Panc1 (cell line): Measurements from ENCODE around the gene OR1A2. TPM values are rescaled to one million over a fixed set of nuclear protein-coding genes. Genes with fewer than 3 reads are reported as not detected.
"Not testable (repeated sequence)": the region's sequence is repeated elsewhere in the genome, so short reads cannot be mapped to it uniquely, and the experiment has no call there.

Source experiments
- ATAC-seq: fragments of 200-7000 bp; cut with Tn5 transposase; 2 replicates; pipeline ENCODE4 v1.9.1; 2020; ENCODE audit warnings: mild to moderate bottlenecking, moderate library complexity
- BruUV-seq: library from RNA; stranded (reverse); fragments of 400-500 nt; replicated peaks from 2 replicates; lab custom pipeline; 2021; lab: Mats Ljungman, UMichigan
- CTCF ChIA-PET: fragments of 300-600 bp; sonication (Branson Sonifier 250); formaldehyde crosslinking; loops from one replicate; lab custom pipeline; 2022; ENCODE audit warnings: antibody characterized with exemption; lab: Charles Lee
- POLR2A ChIA-PET: fragments of 300-600 bp; sonication (Branson Sonifier 250); formaldehyde crosslinking; loops from one replicate; lab custom pipeline; 2022; ENCODE audit warnings: antibody characterized with exemption; lab: Charles Lee
- DNase-seq: peaks from one replicate; pipeline ENCODE4 v3.0.0-alpha.2; 2010; ENCODE audit warnings: low read depth, low spot score
- H3K27ac ChIP-seq: 2 replicates; pipeline ENCODE4 v1.5.1; 2011; ENCODE audit warnings: mild to moderate bottlenecking, low read length, inconsistent platforms
- H3K27me3 ChIP-seq: fragments of 200-500 bp; sonication (Bioruptor generic); 2 replicates; pipeline ENCODE4 v1.6.0; 2014; ENCODE audit warnings: low read length, inconsistent platforms; ENCODE audit not compliant: control insufficient read depth, insufficient read depth
- H3K36me3 ChIP-seq: fragments of 200-500 bp; sonication (Bioruptor generic); 2 replicates; pipeline ENCODE4 v1.5.1; 2014; ENCODE audit warnings: inconsistent platforms, mild to moderate bottlenecking, low read length, moderate library complexity; ENCODE audit not compliant: control insufficient read depth, insufficient read depth
- H3K4me1 ChIP-seq: 2 replicates; pipeline ENCODE4 v1.5.1; 2011; ENCODE audit warnings: inconsistent platforms, mild to moderate bottlenecking, low read length, moderate library complexity; ENCODE audit not compliant: control insufficient read depth, insufficient read depth
- H3K4me3 ChIP-seq, 2 experiments: 2 replicates each; pipeline ENCODE4 v1.5.1; 2011 to 2012; ENCODE audit warnings: low read depth in 2 of 2, low read length in 2 of 2, mild to moderate bottlenecking in 2 of 2, inconsistent platforms in 1 of 2, moderate library complexity in 1 of 2
- H3K9me3 ChIP-seq: fragments of 200-500 bp; sonication (Bioruptor generic); 2 replicates; pipeline ENCODE4 v1.5.1; 2014; ENCODE audit warnings: low read depth, mild to moderate bottlenecking, inconsistent platforms, low read length, moderate library complexity; ENCODE audit not compliant: control insufficient read depth, insufficient read depth
- POLR2AphosphoS5 ChIP-seq: IDR thresholded peaks from 2 replicates; pipeline ENCODE4 v1.6.1; 2012; ENCODE audit warnings: mild to moderate bottlenecking, low read depth, low read length, moderate library complexity
- SIN3A ChIP-seq: IDR thresholded peaks from 2 replicates; pipeline ENCODE4 v1.6.1; 2012; ENCODE audit warnings: low read depth, mild to moderate bottlenecking, low read length, moderate library complexity, borderline replicate concordance; ENCODE audit not compliant: insufficient read depth
- TCF7L2 ChIP-seq: IDR thresholded peaks from 2 replicates; pipeline ENCODE4 v1.6.1; 2011; ENCODE audit warnings: mild to moderate bottlenecking, low read depth, low read length, inconsistent platforms
- in situ Hi-C: cut with HindIII; loops from 2 replicates; pipeline ENCODE4 v1.10.0; 2016; ENCODE audit warnings: low sequenced_read_pairs, low pct_unique_long_range_greater_than_20kb
- intact Hi-C: fragments of 100-400 bp; cut with micrococcal nuclease; formaldehyde crosslinking; loops from one replicate; pipeline ENCODE4 v1.10.0; 2022; ENCODE audit not compliant: unreplicated experiment
- total RNA-seq: library from RNA; stranded (reverse); gene quantifications from one replicate; pipeline ENCODE4 v1.2.1, GENCODE V29; 2021; ENCODE audit not compliant: unreplicated experiment
- TF ChIP-seq, protein P1 (sequence below): fragments of 450-650 bp; IDR thresholded peaks from 2 replicates; pipeline ENCODE4 v1.5.1; 2017; ENCODE audit warnings: mild to moderate bottlenecking
- TF ChIP-seq, protein P2 (sequence below), 2 experiments: IDR thresholded peaks; 2 replicates each; pipeline ENCODE4 v1.6.1; 2011 to 2012; ENCODE audit warnings: low read depth in 2 of 2, control low read depth in 1 of 2, low read length in 1 of 2, mild to moderate bottlenecking in 1 of 2, moderate library complexity in 1 of 2; ENCODE audit not compliant: insufficient read depth in 1 of 2

OR1A2 gene
- total RNA-seq, 1 experiment from 2014 or later: not detected

DNA sequence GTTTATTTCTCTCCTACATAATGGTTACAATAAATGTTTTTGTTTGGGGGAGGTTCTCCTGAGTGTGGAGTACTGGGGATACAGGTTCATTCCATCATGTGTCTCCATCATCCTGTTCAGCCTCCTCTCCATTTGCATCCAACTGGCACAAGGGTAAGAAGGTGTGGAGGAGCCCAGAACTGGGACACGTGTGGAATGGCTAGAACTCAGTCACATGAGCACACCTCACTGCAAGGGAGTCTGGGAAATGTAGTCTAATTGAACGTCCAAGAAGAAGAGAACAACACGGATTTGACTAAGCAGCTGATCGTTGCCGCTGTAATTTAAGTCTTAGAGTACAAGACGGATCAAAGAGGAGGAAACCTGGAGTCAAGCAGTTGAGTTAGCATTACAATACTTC, 16.3 kb downstream of the OR1A2 start:
- Histone ChIP-seq H3K4me1 (no peaks in the 10 kb centered on the region), H3K9me3 (no peaks in the 10 kb centered on the region), H3K27ac (no peak overlapping the region), H3K27me3 (no peaks in the 10 kb centered on the region; the same call in 1 of the 2 replicates), H3K36me3 (no peaks in the 10 kb centered on the region), H3K4me3 (no peak overlapping the region)
- no TSS peak for BruUV-seq
- in situ Hi-C loops (no loop called here), intact Hi-C loops (no loop called here)
- POLR2A ChIA-PET: no interaction called here
- no peak for TF ChIP-seq SIN3A
- no peak for TF ChIP-seq TCF7L2
- ATAC-seq: no peak
- CTCF ChIA-PET: no interaction called here
- no peak for DNase-seq

DNA sequence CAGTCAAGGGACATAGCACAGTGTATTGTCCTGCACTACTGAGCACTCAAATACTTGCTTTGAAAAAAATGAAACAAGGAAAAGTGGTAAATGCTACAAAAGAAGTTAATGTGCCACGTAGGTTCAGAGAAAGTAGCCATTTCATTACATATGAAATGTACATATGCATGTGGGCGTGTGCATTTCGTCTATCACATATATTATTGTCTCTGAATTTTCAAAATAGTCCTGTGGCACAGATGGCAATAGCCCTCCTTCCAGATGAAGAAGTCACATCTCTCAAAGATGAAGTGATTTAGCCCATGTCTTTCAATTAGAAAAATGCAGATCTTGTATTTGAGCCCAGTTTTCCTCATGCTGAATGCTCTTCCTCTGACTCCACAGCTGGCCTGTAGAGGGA, 22.7 kb downstream of the OR1A2 start:
- CTCF ChIA-PET, H3K36me3 ChIP-seq, in situ Hi-C loops, H3K4me1 ChIP-seq, H3K9me3 ChIP-seq, H3K27me3 ChIP-seq, BruUV-seq, ATAC-seq, H3K4me3 ChIP-seq, POLR2A ChIA-PET, DNase-seq, intact Hi-C loops, H3K27ac ChIP-seq: not testable (repeated sequence)

DNA sequence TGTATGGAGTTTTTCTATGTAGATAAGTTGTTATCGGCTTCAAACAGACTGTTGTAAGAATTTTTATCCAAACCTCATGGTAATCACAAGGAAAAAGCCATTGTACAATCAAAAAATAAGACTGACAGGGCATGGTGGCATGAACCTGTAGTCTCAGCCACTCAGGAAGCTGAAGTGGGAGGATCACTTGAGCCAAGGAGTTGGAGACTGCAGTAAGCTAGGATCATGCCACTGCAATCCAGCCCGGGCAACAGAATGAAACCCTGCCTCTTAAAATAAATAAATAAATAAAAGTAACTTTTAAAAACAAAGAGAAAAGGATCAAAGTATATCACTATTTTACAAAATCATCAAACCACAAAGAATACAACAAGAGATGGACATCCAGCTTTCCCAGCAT, 24.5 kb downstream of the OR1A2 start:
- Histone ChIP-seq H3K4me1 (no peaks in the 10 kb centered on the region), H3K36me3 (no peaks in the 10 kb centered on the region), H3K4me3 (no peak overlapping the region), H3K27me3 (no peaks in the 10 kb centered on the region), H3K27ac (no peak overlapping the region), H3K9me3 (no peaks in the 10 kb centered on the region)
- intact Hi-C loops (no loop called here), in situ Hi-C loops (no loop called here)
- TF ChIP-seq, protein P1, sequence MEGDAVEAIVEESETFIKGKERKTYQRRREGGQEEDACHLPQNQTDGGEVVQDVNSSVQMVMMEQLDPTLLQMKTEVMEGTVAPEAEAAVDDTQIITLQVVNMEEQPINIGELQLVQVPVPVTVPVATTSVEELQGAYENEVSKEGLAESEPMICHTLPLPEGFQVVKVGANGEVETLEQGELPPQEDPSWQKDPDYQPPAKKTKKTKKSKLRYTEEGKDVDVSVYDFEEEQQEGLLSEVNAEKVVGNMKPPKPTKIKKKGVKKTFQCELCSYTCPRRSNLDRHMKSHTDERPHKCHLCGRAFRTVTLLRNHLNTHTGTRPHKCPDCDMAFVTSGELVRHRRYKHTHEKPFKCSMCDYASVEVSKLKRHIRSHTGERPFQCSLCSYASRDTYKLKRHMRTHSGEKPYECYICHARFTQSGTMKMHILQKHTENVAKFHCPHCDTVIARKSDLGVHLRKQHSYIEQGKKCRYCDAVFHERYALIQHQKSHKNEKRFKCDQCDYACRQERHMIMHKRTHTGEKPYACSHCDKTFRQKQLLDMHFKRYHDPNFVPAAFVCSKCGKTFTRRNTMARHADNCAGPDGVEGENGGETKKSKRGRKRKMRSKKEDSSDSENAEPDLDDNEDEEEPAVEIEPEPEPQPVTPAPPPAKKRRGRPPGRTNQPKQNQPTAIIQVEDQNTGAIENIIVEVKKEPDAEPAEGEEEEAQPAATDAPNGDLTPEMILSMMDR: no peak
- TF ChIP-seq, protein P2, sequence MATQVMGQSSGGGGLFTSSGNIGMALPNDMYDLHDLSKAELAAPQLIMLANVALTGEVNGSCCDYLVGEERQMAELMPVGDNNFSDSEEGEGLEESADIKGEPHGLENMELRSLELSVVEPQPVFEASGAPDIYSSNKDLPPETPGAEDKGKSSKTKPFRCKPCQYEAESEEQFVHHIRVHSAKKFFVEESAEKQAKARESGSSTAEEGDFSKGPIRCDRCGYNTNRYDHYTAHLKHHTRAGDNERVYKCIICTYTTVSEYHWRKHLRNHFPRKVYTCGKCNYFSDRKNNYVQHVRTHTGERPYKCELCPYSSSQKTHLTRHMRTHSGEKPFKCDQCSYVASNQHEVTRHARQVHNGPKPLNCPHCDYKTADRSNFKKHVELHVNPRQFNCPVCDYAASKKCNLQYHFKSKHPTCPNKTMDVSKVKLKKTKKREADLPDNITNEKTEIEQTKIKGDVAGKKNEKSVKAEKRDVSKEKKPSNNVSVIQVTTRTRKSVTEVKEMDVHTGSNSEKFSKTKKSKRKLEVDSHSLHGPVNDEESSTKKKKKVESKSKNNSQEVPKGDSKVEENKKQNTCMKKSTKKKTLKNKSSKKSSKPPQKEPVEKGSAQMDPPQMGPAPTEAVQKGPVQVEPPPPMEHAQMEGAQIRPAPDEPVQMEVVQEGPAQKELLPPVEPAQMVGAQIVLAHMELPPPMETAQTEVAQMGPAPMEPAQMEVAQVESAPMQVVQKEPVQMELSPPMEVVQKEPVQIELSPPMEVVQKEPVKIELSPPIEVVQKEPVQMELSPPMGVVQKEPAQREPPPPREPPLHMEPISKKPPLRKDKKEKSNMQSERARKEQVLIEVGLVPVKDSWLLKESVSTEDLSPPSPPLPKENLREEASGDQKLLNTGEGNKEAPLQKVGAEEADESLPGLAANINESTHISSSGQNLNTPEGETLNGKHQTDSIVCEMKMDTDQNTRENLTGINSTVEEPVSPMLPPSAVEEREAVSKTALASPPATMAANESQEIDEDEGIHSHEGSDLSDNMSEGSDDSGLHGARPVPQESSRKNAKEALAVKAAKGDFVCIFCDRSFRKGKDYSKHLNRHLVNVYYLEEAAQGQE (IDR thresholded peaks at IDR 0.05; ENCODE audit: insufficient read depth in 1 of 2, low read depth in 2 of 2, low read length in 1 of 2): no peak
- TF ChIP-seq TCF7L2 (no peak), SIN3A (no peak), POLR2AphosphoS5 (no peak)
- DNase-seq (no peak), ATAC-seq (no peak)
- ChIA-PET POLR2A (no interaction called here), CTCF (no interaction called here)
- no TSS peak for BruUV-seq
